ENCODE data around the gene MLPH. TPM values are rescaled to one million over a fixed set of nuclear protein-coding genes. Genes with fewer than 3 reads are reported as not detected.
A peak's percentile ranks its signal among the peaks of the same experiment; 100 is the strongest.

Gene MLPH
- total and polyA plus RNA-seq, 2 of the 13 experiments (the other 11 are each of a cell fraction or from before 2014, with no cell fraction given) = 0.12 TPM; not detected in 1

DNA sequence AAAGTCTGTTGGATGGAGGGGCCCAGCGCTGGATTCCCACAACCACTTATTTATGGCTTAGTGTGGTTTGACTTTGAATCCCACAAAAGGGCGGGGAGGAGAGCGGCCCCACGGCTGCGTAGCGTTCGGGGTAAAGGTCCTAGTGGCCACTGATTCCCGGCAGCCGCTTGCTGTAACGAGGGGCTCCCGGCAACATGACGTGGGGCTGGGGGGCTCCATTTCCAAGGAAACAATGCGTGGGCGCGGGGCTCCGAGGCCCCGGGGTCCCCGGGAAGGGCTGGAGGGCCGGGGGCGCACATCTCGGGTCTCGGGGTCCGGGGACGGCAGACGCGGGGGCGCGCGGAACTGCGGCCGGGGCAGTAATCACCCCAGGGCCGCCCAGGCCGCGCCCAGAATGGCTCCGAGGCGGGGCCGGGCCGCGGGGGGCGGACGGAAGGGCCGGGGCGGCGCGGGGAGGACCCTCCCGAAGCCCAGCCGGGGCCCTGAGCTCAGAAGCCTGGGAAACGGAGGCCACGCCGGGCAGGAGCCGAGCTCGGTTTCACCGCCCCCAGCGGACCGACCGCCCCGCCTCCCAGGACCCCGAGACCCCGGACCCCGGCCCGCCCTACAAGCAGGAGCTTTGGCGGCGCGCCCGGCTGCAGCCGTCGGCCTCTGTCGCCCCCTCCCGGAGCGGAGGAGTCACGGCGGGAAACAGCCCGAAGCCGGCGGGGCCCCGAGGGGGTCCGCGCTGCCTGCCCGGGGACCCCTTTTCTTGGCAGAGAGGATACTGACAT, 11.9 kb upstream of the MLPH start (continued):
- TF ChIP-seq, protein P1, sequence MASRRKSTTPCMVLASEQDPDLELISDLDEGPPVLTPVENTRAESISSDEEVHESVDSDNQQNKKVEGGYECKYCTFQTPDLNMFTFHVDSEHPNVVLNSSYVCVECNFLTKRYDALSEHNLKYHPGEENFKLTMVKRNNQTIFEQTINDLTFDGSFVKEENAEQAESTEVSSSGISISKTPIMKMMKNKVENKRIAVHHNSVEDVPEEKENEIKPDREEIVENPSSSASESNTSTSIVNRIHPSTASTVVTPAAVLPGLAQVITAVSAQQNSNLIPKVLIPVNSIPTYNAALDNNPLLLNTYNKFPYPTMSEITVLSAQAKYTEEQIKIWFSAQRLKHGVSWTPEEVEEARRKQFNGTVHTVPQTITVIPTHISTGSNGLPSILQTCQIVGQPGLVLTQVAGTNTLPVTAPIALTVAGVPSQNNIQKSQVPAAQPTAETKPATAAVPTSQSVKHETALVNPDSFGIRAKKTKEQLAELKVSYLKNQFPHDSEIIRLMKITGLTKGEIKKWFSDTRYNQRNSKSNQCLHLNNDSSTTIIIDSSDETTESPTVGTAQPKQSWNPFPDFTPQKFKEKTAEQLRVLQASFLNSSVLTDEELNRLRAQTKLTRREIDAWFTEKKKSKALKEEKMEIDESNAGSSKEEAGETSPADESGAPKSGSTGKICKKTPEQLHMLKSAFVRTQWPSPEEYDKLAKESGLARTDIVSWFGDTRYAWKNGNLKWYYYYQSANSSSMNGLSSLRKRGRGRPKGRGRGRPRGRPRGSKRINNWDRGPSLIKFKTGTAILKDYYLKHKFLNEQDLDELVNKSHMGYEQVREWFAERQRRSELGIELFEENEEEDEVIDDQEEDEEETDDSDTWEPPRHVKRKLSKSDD (CRISPR knock-in tag; IDR thresholded peaks at IDR 0.05; ENCODE audit: low read depth) = no peak
- TF ChIP-seq ZNF788 (CRISPR knock-in tag; IDR thresholded peaks at IDR 0.05; ENCODE audit: borderline replicate concordance) (peak; percentile 57; the same call in 1 of the 2 replicates), FOXK2 (IDR thresholded peaks at IDR 0.05) (no peak), NFYB (CRISPR knock-in tag; IDR thresholded peaks at IDR 0.05) (0 out of 2 replicates have a peak, but pooled peaks have one; percentile 23), SP5 (CRISPR knock-in tag; IDR thresholded peaks at IDR 0.05; ENCODE audit: borderline replicate concordance, low read depth) (peak; percentile 76), ZNF263 (CRISPR knock-in tag; IDR thresholded peaks at IDR 0.05) (peak; percentile 24; the same call in 1 of the 2 replicates), NR1H2 (CRISPR knock-in tag; IDR thresholded peaks at IDR 0.05; ENCODE audit: borderline replicate concordance, low read depth) (0 out of 2 replicates have a peak, but pooled peaks have one; percentile 13), PPARG (CRISPR knock-in tag; conservative IDR thresholded peaks at IDR 0.05) (peak; percentile 38; the same call in 1 of the 2 replicates)
- TF ChIP-seq, protein P2, sequence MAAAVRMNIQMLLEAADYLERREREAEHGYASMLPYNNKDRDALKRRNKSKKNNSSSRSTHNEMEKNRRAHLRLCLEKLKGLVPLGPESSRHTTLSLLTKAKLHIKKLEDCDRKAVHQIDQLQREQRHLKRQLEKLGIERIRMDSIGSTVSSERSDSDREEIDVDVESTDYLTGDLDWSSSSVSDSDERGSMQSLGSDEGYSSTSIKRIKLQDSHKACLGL (CRISPR knock-in tag; IDR thresholded peaks at IDR 0.05) = peak; percentile 61; the same call in 1 of the 2 replicates
- TF ChIP-seq, protein P3, sequence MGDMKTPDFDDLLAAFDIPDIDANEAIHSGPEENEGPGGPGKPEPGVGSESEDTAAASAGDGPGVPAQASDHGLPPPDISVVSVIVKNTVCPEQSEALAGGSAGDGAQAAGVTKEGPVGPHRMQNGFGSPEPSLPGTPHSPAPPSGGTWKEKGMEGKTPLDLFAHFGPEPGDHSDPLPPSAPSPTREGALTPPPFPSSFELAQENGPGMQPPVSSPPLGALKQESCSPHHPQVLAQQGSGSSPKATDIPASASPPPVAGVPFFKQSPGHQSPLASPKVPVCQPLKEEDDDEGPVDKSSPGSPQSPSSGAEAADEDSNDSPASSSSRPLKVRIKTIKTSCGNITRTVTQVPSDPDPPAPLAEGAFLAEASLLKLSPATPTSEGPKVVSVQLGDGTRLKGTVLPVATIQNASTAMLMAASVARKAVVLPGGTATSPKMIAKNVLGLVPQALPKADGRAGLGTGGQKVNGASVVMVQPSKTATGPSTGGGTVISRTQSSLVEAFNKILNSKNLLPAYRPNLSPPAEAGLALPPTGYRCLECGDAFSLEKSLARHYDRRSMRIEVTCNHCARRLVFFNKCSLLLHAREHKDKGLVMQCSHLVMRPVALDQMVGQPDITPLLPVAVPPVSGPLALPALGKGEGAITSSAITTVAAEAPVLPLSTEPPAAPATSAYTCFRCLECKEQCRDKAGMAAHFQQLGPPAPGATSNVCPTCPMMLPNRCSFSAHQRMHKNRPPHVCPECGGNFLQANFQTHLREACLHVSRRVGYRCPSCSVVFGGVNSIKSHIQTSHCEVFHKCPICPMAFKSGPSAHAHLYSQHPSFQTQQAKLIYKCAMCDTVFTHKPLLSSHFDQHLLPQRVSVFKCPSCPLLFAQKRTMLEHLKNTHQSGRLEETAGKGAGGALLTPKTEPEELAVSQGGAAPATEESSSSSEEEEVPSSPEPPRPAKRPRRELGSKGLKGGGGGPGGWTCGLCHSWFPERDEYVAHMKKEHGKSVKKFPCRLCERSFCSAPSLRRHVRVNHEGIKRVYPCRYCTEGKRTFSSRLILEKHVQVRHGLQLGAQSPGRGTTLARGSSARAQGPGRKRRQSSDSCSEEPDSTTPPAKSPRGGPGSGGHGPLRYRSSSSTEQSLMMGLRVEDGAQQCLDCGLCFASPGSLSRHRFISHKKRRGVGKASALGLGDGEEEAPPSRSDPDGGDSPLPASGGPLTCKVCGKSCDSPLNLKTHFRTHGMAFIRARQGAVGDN (CRISPR knock-in tag; IDR thresholded peaks at IDR 0.05) = peak; percentile 67
- TF ChIP-seq, protein P4, sequence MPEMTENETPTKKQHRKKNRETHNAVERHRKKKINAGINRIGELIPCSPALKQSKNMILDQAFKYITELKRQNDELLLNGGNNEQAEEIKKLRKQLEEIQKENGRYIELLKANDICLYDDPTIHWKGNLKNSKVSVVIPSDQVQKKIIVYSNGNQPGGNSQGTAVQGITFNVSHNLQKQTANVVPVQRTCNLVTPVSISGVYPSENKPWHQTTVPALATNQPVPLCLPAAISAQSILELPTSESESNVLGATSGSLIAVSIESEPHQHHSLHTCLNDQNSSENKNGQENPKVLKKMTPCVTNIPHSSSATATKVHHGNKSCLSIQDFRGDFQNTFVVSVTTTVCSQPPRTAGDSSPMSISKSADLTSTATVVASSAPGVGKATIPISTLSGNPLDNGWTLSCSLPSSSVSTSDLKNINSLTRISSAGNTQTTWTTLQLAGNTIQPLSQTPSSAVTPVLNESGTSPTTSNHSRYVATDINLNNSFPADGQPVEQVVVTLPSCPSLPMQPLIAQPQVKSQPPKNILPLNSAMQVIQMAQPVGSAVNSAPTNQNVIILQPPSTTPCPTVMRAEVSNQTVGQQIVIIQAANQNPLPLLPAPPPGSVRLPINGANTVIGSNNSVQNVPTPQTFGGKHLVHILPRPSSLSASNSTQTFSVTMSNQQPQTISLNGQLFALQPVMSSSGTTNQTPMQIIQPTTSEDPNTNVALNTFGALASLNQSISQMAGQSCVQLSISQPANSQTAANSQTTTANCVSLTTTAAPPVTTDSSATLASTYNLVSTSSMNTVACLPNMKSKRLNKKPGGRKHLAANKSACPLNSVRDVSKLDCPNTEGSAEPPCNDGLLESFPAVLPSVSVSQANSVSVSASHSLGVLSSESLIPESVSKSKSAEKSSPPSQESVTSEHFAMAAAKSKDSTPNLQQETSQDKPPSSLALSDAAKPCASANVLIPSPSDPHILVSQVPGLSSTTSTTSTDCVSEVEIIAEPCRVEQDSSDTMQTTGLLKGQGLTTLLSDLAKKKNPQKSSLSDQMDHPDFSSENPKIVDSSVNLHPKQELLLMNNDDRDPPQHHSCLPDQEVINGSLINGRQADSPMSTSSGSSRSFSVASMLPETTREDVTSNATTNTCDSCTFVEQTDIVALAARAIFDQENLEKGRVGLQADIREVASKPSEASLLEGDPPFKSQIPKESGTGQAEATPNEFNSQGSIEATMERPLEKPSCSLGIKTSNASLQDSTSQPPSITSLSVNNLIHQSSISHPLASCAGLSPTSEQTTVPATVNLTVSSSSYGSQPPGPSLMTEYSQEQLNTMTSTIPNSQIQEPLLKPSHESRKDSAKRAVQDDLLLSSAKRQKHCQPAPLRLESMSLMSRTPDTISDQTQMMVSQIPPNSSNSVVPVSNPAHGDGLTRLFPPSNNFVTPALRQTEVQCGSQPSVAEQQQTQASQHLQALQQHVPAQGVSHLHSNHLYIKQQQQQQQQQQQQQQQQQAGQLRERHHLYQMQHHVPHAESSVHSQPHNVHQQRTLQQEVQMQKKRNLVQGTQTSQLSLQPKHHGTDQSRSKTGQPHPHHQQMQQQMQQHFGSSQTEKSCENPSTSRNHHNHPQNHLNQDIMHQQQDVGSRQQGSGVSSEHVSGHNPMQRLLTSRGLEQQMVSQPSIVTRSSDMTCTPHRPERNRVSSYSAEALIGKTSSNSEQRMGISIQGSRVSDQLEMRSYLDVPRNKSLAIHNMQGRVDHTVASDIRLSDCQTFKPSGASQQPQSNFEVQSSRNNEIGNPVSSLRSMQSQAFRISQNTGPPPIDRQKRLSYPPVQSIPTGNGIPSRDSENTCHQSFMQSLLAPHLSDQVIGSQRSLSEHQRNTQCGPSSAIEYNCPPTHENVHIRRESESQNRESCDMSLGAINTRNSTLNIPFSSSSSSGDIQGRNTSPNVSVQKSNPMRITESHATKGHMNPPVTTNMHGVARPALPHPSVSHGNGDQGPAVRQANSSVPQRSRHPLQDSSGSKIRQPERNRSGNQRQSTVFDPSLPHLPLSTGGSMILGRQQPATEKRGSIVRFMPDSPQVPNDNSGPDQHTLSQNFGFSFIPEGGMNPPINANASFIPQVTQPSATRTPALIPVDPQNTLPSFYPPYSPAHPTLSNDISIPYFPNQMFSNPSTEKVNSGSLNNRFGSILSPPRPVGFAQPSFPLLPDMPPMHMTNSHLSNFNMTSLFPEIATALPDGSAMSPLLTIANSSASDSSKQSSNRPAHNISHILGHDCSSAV (CRISPR knock-in tag; IDR thresholded peaks at IDR 0.05; ENCODE audit: borderline replicate concordance) = no peak
